Hepatocyte (in vitro differentiated cells): ENCODE results near the gene PHKB. TPM values are rescaled to one million over a fixed set of nuclear protein-coding genes. Genes with fewer than 3 reads are reported as not detected.

Experiments
- DNase-seq: peaks from one replicate; pipeline ENCODE4 v3.0.0-alpha.2; 2016; ENCODE audit warnings: low spot score
- H2AFZ ChIP-seq: fragments of 200-600 bp; sonication (generic); 2 replicates; pipeline ENCODE4 v1.6.0; 2016; ENCODE audit warnings: antibody characterized with exemption, mild to moderate bottlenecking
- H3K27ac ChIP-seq: fragments of 200-600 bp; sonication (generic); 2 replicates; pipeline ENCODE4 v1.5.1; 2016; ENCODE audit warnings: mild to moderate bottlenecking
- H3K27me3 ChIP-seq: fragments of 200-600 bp; sonication (generic); 2 replicates; pipeline ENCODE4 v1.6.1; 2016
- H3K36me3 ChIP-seq: fragments of 200-600 bp; sonication (generic); replicated peaks from 2 replicates; pipeline ENCODE4 v1.5.1; 2016; ENCODE audit warnings: low read depth; ENCODE audit not compliant: insufficient read depth
- H3K4me1 ChIP-seq: fragments of 200-600 bp; sonication (generic); 2 replicates; pipeline ENCODE4 v1.5.1; 2016; ENCODE audit warnings: mild to moderate bottlenecking, moderate library complexity; ENCODE audit not compliant: insufficient read depth
- H3K4me2 ChIP-seq: fragments of 200-600 bp; sonication (generic); 2 replicates; pipeline ENCODE4 v1.6.0; 2016
- H3K4me3 ChIP-seq: fragments of 200-600 bp; sonication (generic); 2 replicates; pipeline ENCODE4 v1.5.1; 2016; ENCODE audit warnings: mild to moderate bottlenecking
- H3K79me2 ChIP-seq: fragments of 200-600 bp; sonication (generic); 2 replicates; pipeline ENCODE4 v1.6.0; 2017; ENCODE audit warnings: mild to moderate bottlenecking
- H3K9me2 ChIP-seq: fragments of 200-600 bp; sonication (generic); replicated peaks from 2 replicates; pipeline ENCODE4 v1.6.0; 2017; ENCODE audit warnings: mild to moderate bottlenecking; ENCODE audit not compliant: insufficient read depth
- H3K9me3 ChIP-seq: fragments of 200-600 bp; sonication (generic); 2 replicates; pipeline ENCODE4 v1.5.1; 2016; ENCODE audit warnings: low read depth, mild to moderate bottlenecking
- H4K20me1 ChIP-seq: fragments of 200-600 bp; sonication (generic); 2 replicates; pipeline ENCODE4 v1.6.0; 2016; ENCODE audit warnings: mild to moderate bottlenecking; ENCODE audit not compliant: insufficient read depth, poor library complexity, severe bottlenecking
- EZH2 ChIP-seq: fragments of 200-600 bp; sonication (generic); IDR thresholded peaks from 2 replicates; pipeline ENCODE4 v1.6.1; 2016; ENCODE audit warnings: antibody characterized with exemption, mild to moderate bottlenecking, borderline replicate concordance
- EZH2phosphoT487 ChIP-seq: fragments of 200-600 bp; sonication (generic); IDR thresholded peaks from one replicate; pipeline ENCODE4 v1.6.1; 2018; ENCODE audit warnings: antibody characterized with exemption, mild to moderate bottlenecking, low read depth, moderate library complexity; ENCODE audit not compliant: unreplicated experiment, severe bottlenecking
- WGBS: methylation state at CpG from one replicate; pipeline ENCODE4 v1.1.6; 2016; ENCODE audit warnings: low lambda C conversion rate; ENCODE audit errors: missing lambda C conversion rate; 5-methylcytosine and 5-hydroxymethylcytosine counted together
- polyA plus RNA-seq: library from polyadenylated mRNA; unstranded; fragments of >200 nt; fragmentation: Nextera tagmentation; extraction: Ambion mirVana; gene quantifications from 2 replicates; pipeline ENCODE4 v1.2.1, GENCODE V29; 2016
- total RNA-seq: library from RNA; depleted of rRNA; stranded (reverse); fragments of >200 nt; gene quantifications from 2 replicates; pipeline ENCODE4 v1.2.3, GENCODE V29; 2014
- TF ChIP-seq, protein P1 (sequence below): fragments of 200-600 bp; sonication (generic); IDR thresholded peaks from 2 replicates; pipeline ENCODE4 v1.5.1; 2016; ENCODE audit warnings: antibody characterized with exemption, mild to moderate bottlenecking; ENCODE audit not compliant: poor library complexity

The PHKB gene
- total and polyA plus RNA-seq, 2 experiments from 2014 or later = 28.7 to 71.7 TPM

DNA sequence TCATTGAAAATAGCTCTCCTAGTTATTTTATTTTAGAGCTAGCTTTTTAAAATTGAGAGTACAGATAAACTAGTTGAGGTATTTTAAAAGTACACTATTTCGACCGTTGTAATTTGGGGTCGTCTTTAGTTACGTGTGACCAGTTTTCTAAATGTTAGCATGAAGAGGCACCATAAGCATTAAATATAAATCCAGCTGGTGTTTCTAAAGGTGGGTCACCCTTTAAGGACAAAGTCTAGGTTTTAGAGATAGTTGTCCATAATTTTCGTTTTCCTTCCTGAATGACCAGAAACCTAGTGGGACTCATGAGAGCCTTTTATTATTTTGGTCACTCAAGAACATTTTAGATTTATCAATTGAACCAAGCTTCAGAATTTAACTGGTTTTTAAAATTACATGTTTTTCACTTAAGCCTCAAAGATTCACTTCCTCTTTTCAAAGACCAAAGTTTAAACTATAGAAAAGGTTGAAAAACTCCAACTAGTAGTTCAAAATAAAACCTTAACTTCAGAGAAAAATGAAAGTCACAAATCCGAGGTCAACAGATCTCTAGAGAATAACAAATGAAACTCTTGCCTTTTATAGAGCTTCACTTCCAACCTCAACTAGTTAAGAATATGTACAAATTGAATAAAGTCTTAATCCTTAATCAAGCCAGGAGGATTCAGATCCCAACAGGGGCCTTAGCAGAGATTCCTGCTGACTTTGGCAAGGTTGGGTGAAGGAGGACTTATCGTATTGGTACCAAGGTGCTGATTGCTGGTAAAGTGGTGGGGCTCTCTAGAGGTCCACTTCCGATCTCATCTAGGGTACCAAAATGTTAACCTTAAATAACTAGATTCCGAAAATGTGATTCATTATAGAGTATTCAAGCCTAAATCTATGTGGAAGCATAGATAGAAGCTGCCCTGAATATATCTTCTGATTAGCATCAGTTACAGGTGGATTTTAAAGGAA is 32.5 kb downstream of the PHKB start:
- no peak overlapping the region for H3K4me3 ChIP-seq
- TF ChIP-seq EZH2phosphoT487 (no peak), EZH2 (no peak)
- TF ChIP-seq, protein P1, sequence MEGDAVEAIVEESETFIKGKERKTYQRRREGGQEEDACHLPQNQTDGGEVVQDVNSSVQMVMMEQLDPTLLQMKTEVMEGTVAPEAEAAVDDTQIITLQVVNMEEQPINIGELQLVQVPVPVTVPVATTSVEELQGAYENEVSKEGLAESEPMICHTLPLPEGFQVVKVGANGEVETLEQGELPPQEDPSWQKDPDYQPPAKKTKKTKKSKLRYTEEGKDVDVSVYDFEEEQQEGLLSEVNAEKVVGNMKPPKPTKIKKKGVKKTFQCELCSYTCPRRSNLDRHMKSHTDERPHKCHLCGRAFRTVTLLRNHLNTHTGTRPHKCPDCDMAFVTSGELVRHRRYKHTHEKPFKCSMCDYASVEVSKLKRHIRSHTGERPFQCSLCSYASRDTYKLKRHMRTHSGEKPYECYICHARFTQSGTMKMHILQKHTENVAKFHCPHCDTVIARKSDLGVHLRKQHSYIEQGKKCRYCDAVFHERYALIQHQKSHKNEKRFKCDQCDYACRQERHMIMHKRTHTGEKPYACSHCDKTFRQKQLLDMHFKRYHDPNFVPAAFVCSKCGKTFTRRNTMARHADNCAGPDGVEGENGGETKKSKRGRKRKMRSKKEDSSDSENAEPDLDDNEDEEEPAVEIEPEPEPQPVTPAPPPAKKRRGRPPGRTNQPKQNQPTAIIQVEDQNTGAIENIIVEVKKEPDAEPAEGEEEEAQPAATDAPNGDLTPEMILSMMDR = no peak
- no peak for DNase-seq

DNA sequence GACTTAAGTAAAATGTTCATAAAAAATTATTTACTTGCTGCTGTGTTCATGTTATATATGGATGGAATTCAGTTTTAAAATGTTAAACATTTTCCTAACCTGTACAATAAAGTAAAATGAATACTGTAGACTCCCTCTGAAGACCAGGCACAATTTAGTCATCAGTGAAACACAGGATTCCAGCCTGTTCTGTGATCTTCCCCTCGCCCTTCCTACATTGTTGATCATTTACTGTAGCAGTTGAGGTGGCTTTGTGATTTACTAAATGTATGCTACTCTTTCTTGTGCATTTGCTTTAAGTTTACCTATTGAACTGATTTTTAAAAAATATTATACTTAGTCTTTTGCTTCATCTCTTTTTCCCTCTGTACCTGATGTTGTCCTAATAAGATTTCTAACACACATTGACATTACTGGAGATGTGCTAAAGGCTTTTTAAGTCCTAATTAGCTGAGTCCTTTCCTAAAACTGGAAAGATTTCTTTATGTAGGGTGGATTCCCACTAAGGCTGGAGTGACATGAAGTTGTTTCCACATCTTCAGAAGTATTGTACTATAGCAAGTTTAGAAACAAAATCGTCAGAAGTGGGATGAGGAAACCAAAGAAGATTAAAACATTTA is 38.1 kb downstream of the PHKB start:
- TF ChIP-seq, protein P1 = no peak
- TF ChIP-seq EZH2phosphoT487 (no peak), EZH2 (no peak)
- Histone ChIP-seq H3K36me3 (no peaks in the 10 kb centered on the region), H3K27ac (peak overlapping the region; percentile 52), H3K27me3 (no peaks in the 10 kb centered on the region), H3K9me3 (no peaks in the 10 kb centered on the region), H3K9me2 (no peaks in the 10 kb centered on the region), H3K4me3 (no peak overlapping the region), H2AFZ (no peak overlapping the region), H4K20me1 (no peaks in the 10 kb centered on the region), H3K4me2 (no peak overlapping the region), H3K4me1 (no peaks in the 10 kb centered on the region), H3K79me2 (peaks cover 11% of the 10 kb centered on the region)
- DNase-seq = no peak
- 82% methylated on average over 2 of the region's 2 CpGs for WGBS

More for the DNA sequence above, 32.5 kb downstream of the PHKB start:
- H3K79me2 ChIP-seq = peaks cover 29% of the 10 kb centered on the region
- 83% methylated on average over 9 of the region's 9 CpGs for WGBS
- H3K4me1 ChIP-seq = peaks cover 6% of the 10 kb centered on the region
- H3K36me3 ChIP-seq = no peaks in the 10 kb centered on the region
- H3K9me3 ChIP-seq = peaks cover 25% of the 10 kb centered on the region
- peak overlapping the region; percentile 6 for H3K27ac ChIP-seq
- no peaks in the 10 kb centered on the region for H4K20me1 ChIP-seq
- no peaks in the 10 kb centered on the region for H3K9me2 ChIP-seq
- H3K27me3 ChIP-seq = no peaks in the 10 kb centered on the region
- H3K4me2 ChIP-seq = peak overlapping the region; percentile 10
- H2AFZ ChIP-seq = no peak overlapping the region

DNA sequence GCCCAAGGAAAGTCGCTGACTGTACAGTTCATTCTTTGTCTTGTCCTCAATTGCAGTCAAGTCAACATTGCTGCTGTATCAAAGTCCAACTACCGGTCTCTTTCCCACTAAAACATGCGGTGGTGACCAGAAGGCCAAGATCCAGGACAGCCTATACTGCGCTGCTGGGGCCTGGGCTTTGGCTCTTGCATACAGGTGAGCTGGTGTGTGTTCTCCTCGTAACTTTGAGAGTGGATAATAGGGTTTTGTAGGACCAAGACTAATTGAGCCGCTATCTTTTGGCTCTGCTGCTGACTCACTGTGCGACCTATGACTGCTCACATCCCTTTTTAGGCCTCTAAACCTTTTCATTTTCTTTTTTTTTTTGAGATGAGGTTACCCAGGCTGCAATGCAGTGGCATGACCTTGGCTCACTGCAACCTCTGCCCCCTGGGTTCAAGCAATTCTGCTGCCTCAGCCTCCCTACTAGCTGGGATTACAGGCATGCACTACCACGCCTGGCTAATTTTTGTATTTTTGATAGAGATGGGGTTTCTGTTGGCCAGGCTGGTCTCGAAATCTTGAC is 38.7 kb downstream of the PHKB start:
- no peaks in the 10 kb centered on the region for H3K9me3 ChIP-seq
- no peaks in the 10 kb centered on the region for H3K9me2 ChIP-seq
- no peak overlapping the region for H2AFZ ChIP-seq
- no peaks in the 10 kb centered on the region for H3K4me1 ChIP-seq
- H3K27ac ChIP-seq = no peak overlapping the region
- peaks cover 6% of the 10 kb centered on the region for H3K79me2 ChIP-seq
- peak; percentile 37 for DNase-seq
- H4K20me1 ChIP-seq = no peaks in the 10 kb centered on the region
- H3K4me3 ChIP-seq = no peak overlapping the region
- H3K36me3 ChIP-seq = no peaks in the 10 kb centered on the region
- H3K27me3 ChIP-seq = no peaks in the 10 kb centered on the region
- no peak overlapping the region for H3K4me2 ChIP-seq
- no peak for TF ChIP-seq EZH2
- no peak for TF ChIP-seq EZH2phosphoT487
- TF ChIP-seq, protein P1 = no peak
- 88% methylated on average over 9 of the region's 9 CpGs for WGBS
